ENCODE measurements around the gene SAFB.

- TF ChIP-seq, protein P1, sequence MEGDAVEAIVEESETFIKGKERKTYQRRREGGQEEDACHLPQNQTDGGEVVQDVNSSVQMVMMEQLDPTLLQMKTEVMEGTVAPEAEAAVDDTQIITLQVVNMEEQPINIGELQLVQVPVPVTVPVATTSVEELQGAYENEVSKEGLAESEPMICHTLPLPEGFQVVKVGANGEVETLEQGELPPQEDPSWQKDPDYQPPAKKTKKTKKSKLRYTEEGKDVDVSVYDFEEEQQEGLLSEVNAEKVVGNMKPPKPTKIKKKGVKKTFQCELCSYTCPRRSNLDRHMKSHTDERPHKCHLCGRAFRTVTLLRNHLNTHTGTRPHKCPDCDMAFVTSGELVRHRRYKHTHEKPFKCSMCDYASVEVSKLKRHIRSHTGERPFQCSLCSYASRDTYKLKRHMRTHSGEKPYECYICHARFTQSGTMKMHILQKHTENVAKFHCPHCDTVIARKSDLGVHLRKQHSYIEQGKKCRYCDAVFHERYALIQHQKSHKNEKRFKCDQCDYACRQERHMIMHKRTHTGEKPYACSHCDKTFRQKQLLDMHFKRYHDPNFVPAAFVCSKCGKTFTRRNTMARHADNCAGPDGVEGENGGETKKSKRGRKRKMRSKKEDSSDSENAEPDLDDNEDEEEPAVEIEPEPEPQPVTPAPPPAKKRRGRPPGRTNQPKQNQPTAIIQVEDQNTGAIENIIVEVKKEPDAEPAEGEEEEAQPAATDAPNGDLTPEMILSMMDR (IDR thresholded peaks at IDR 0.05) = no peak
- no peak for TF ChIP-seq EZH2 (IDR thresholded peaks at IDR 0.05)
Observed at GRCh38 chr19:5632241-5632612, 9.3 kb downstream of the SAFB start.

Measured in neural progenitor cell (in vitro differentiated cells).